ENCODE measurements around the gene ARHGEF10L.
"Not testable (repeated sequence)": the region's sequence is repeated elsewhere in the genome, so short reads cannot be mapped to it uniquely, and the experiment has no call there.

Gene ARHGEF10L

GRCh38 chr1:17498214-17498613 lies 41.3 kb upstream of the ARHGEF10L start:
- peaks cover 0 to 13% (median 11%) of the 10 kb centered on the region in 4 donors for H3K4me1 ChIP-seq
- no peak overlapping the region for H3K27ac ChIP-seq
- TF ChIP-seq, protein P1, sequence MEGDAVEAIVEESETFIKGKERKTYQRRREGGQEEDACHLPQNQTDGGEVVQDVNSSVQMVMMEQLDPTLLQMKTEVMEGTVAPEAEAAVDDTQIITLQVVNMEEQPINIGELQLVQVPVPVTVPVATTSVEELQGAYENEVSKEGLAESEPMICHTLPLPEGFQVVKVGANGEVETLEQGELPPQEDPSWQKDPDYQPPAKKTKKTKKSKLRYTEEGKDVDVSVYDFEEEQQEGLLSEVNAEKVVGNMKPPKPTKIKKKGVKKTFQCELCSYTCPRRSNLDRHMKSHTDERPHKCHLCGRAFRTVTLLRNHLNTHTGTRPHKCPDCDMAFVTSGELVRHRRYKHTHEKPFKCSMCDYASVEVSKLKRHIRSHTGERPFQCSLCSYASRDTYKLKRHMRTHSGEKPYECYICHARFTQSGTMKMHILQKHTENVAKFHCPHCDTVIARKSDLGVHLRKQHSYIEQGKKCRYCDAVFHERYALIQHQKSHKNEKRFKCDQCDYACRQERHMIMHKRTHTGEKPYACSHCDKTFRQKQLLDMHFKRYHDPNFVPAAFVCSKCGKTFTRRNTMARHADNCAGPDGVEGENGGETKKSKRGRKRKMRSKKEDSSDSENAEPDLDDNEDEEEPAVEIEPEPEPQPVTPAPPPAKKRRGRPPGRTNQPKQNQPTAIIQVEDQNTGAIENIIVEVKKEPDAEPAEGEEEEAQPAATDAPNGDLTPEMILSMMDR (IDR thresholded peaks at IDR 0.05) = no peak
- H3K4me3 ChIP-seq = no peak overlapping the region
- DNase-seq = no peak
- H3K27me3 ChIP-seq = no peaks in the 10 kb centered on the region
- no peaks in the 10 kb centered on the region for H3K9me3 ChIP-seq
- no peaks in the 10 kb centered on the region for H3K36me3 ChIP-seq
- intact Hi-C loops (cut with DNase I; ENCODE audit: low total_unique reads) = loop anchor here (5.0 kb wide), 1 partner anchor 174 kb away; no protein-coding TSS in a partner anchor

GRCh38 chr1:17502326-17502778 lies 37.1 kb upstream of the ARHGEF10L start:
- H3K4me1 ChIP-seq = peaks cover 0 to 16% (median 11%) of the 10 kb centered on the region in 4 donors
- intact Hi-C loops (cut with DNase I; ENCODE audit: low total_unique reads) = loop anchor here (2.0 kb wide), 1 partner anchor 104 kb away; no protein-coding TSS in a partner anchor
- H3K9me3 ChIP-seq = no peaks in the 10 kb centered on the region
- peak; percentile 94 to 96 for DNase-seq
- H3K27ac ChIP-seq = peak overlapping the region; percentile 76 to 81
- H3K27me3 ChIP-seq = no peaks in the 10 kb centered on the region
- TF ChIP-seq, protein P1 (IDR thresholded peaks at IDR 0.05) = peak; percentile 96 to 97
- no peak overlapping the region for H3K4me3 ChIP-seq
- H3K36me3 ChIP-seq = no peaks in the 10 kb centered on the region

DNA sequence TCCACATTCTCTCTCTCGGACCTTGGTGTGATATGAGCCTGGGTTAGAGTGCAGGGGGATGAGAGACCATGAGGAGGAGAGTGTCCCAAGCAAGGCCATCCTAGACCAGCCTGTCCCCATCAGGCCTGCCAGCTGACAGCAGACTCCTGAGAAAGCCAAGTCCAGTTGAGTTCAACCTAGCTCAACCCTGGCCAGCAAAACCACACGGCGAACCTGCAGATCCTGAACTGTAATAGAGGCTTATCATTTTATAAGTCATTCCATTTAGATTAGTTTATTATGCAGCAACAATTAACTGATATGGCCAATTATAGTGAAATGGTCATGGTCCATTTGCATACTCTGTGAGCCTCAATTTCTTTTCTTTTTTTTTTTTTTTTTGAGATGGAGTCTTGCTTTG lies 36.4 kb upstream of the ARHGEF10L start:
- DNase-seq = no peak
- H3K27ac ChIP-seq = peak overlapping the region; percentile 76 to 81
- no peaks in the 10 kb centered on the region for H3K9me3 ChIP-seq
- TF ChIP-seq, protein P1 (IDR thresholded peaks at IDR 0.05) = no peak
- intact Hi-C loops (cut with DNase I; ENCODE audit: low total_unique reads) = loop anchor here (2.0 kb wide), 1 partner anchor 104 kb away; no protein-coding TSS in a partner anchor
- no peaks in the 10 kb centered on the region for H3K27me3 ChIP-seq
- H3K4me1 ChIP-seq = peaks cover 0 to 16% (median 11%) of the 10 kb centered on the region in 4 donors
- no peaks in the 10 kb centered on the region for H3K36me3 ChIP-seq
- H3K4me3 ChIP-seq = no peak overlapping the region

DNA sequence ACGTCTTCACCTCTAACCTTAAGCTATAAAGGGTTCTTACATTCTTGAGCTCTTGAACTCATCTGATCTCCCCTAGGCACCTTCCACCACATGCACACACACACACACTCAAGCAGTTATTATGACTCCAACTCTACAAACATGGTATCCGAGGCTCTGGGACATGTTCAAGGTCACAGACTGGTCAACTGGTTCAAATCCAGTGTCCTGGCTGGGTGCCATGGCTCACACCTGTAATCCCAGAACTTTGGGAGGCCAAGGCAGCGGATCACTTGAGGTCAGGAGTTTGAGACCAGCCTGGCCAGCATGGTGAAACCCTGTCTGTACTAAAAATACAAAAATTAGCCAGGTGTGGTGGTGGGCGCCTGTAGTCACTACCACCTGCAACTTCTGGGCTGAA lies 32.3 kb upstream of the ARHGEF10L start:
- H3K27me3 ChIP-seq; H3K36me3 ChIP-seq; DNase-seq; H3K27ac ChIP-seq; H3K4me3 ChIP-seq; intact Hi-C loops (cut with DNase I; ENCODE audit: low total_unique reads); H3K9me3 ChIP-seq: not testable (repeated sequence)
- H3K4me1 ChIP-seq = peaks cover 0 to 13% (median 10%) of the 10 kb centered on the region in 4 donors

GRCh38 chr1:17507915-17508314 lies 31.6 kb upstream of the ARHGEF10L start:
- no peak for DNase-seq
- TF ChIP-seq, protein P1 (IDR thresholded peaks at IDR 0.05) = no peak
- H3K27ac ChIP-seq = no peak overlapping the region
- H3K9me3 ChIP-seq = no peaks in the 10 kb centered on the region
- intact Hi-C loops (cut with DNase I; ENCODE audit: low total_unique reads) = no loop called here
- H3K4me3 ChIP-seq = no peak overlapping the region
- no peaks in the 10 kb centered on the region for H3K36me3 ChIP-seq
- H3K4me1 ChIP-seq = peaks cover 0 to 6% (median 4%) of the 10 kb centered on the region in 4 donors
- H3K27me3 ChIP-seq = no peaks in the 10 kb centered on the region

- no peak for DNase-seq
- Histone ChIP-seq H3K9me3 (no peaks in the 10 kb centered on the region), H3K36me3 (no peaks in the 10 kb centered on the region), H3K27me3 (no peaks in the 10 kb centered on the region), H3K4me1 (no peaks in the 10 kb centered on the region), H3K4me3 (no peak overlapping the region), H3K27ac (no peak overlapping the region)
- intact Hi-C loops (cut with DNase I; ENCODE audit: low total_unique reads) = no loop called here
- TF ChIP-seq, protein P1 (IDR thresholded peaks at IDR 0.05) = no peak
Observed at GRCh38 chr1:17509363-17509762, 30.1 kb upstream of the ARHGEF10L start.
